ENCODE data around the gene FARP1. TPM values are rescaled to one million over a fixed set of nuclear protein-coding genes. Genes with fewer than 3 reads are reported as not detected.

Gene FARP1
- total and polyA plus RNA-seq, 2 of the 8 experiments (the other 6 are each of a cell fraction or from before 2014, with no cell fraction given) = 24.7 to 104 TPM

DNA sequence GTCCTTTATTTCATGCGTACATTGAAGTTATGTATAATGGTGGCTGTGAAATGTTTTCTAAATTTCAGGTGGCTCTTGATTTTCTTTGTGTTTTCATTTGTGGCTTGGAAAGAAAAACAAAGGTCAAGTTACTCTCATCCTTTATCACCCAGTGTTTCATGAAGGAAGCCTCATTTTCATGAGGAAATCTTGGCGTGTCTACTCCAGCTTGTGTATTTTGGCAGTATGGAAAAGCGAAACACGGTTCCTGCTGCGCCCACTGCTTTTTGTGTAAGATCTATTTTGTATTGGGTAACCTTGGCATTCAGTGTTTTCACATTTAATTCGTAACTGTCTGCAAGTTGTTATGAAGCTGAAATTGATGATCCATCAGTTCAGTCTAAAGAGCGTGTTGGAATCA, 181.2 kb downstream of the FARP1 start:
- WGBS, 2 experiments (ENCODE audit: extremely low coverage in 1 of 2, insufficient coverage in 1 of 2, insufficient read length in 1 of 2, insufficient replicate concordance in 2 of 2, low coverage in 1 of 2, low lambda C conversion rate in 2 of 2, missing lambda C conversion rate in 1 of 2) = 86% methylated on average over 7 of the region's 7 CpGs; no CpG with 5 or more reads in 1 of the 2 experiments
- no peak overlapping the region for H3K14ac ChIP-seq (ENCODE audit: insufficient read length)
- no peak for DNase-seq (ENCODE audit: low read depth in 1 of 2, low spot score in 2 of 2)
- no peak overlapping the region for H3K56ac ChIP-seq (replicated peaks; ENCODE audit: insufficient read length, low read depth, low read length)
- no peak overlapping the region for H3K9ac ChIP-seq (replicated peaks in 1 of 4; ENCODE audit: extremely low read depth in 1 of 4, low read depth in 3 of 4, low read length in 3 of 4)
- no peaks in the 10 kb centered on the region for H3K9me3 ChIP-seq (ENCODE audit: insufficient read depth in 2 of 2, low read depth in 1 of 2, low read length in 1 of 2)
- no peaks in the 10 kb centered on the region for H4K20me1 ChIP-seq (replicated peaks in 1 of 2; ENCODE audit: control insufficient read depth in 1 of 2, insufficient read depth in 2 of 2, low read length in 2 of 2)
- no peaks in the 10 kb centered on the region for H3K23me2 ChIP-seq (ENCODE audit: low read depth, low read length)
- H3K27ac ChIP-seq (ENCODE audit: low read depth, low read length) = no peak overlapping the region
- no peaks in the 10 kb centered on the region for H3K27me3 ChIP-seq (replicated peaks in 1 of 4; ENCODE audit: control insufficient read depth in 3 of 4, extremely low read depth in 1 of 4, insufficient read depth in 3 of 4, low read length in 3 of 4)
- no peak overlapping the region for H2BK120ac ChIP-seq (replicated peaks; ENCODE audit: low read depth, low read length)
- H3K79me2 ChIP-seq (ENCODE audit: control insufficient read depth in 1 of 2, insufficient read depth in 2 of 2, low read length in 2 of 2) = peaks cover 0 to 39% of the 10 kb centered on the region in 2 experiments; a peak in 2 of 4 replicates
- H2BK12ac ChIP-seq (ENCODE audit: low read depth, low read length) = no peak overlapping the region; the same call in 1 of the 2 replicates
- H2AFZ ChIP-seq (ENCODE audit: low read length) = no peak overlapping the region
- H3K4ac ChIP-seq (replicated peaks; ENCODE audit: insufficient read length, low read depth, low read length) = no peak overlapping the region
- no peak overlapping the region for H3K18ac ChIP-seq (ENCODE audit: extremely low read depth, low read length)
- H3K4me3 ChIP-seq (ENCODE audit: extremely low read depth in 1 of 4, insufficient read depth in 2 of 4, low read depth in 3 of 4, low read length in 4 of 4) = no peak overlapping the region
- H3K4me2 ChIP-seq (ENCODE audit: insufficient read depth in 1 of 2, low read depth in 2 of 2, low read length in 2 of 2) = no peak overlapping the region
- no peaks in the 10 kb centered on the region for H3K36me3 ChIP-seq (ENCODE audit: control insufficient read depth in 2 of 4, insufficient read depth in 4 of 4, low read length in 3 of 4)
- H3K79me1 ChIP-seq (ENCODE audit: low read depth, low read length) = no peaks in the 10 kb centered on the region; the same call in 1 of the 2 replicates
- H4K91ac ChIP-seq (replicated peaks; ENCODE audit: insufficient read length, low read length) = no peak overlapping the region
- no peak overlapping the region for H2BK5ac ChIP-seq (ENCODE audit: low read depth, low read length)
- ChIA-PET POLR2A (ENCODE audit: partially characterized antibody) (interaction anchor here (0.9 kb wide), 1 partner anchor 10 kb away, joined by 3 read pairs; no protein-coding TSS in a partner anchor), CTCF (ENCODE audit: partially characterized antibody) (interaction anchor here (1.1 kb wide), 1 partner anchor 12 kb away, joined by 4 read pairs; no protein-coding TSS in a partner anchor)
- H2BK15ac ChIP-seq (ENCODE audit: low read length) = no peak overlapping the region
- no peak overlapping the region for H4K8ac ChIP-seq (ENCODE audit: extremely low read depth, insufficient read depth, low read length)
- H3K23ac ChIP-seq (ENCODE audit: insufficient read length) = no peak overlapping the region
- H2AK5ac ChIP-seq (ENCODE audit: low read depth, low read length) = no peak overlapping the region
- peaks cover 4 to 36% (median 27%) of the 10 kb centered on the region in 4 experiments; a peak in 6 of 7 replicates for H3K4me1 ChIP-seq (replicated peaks in 1 of 4; ENCODE audit: control insufficient read depth in 3 of 4, insufficient read depth in 4 of 4, low read length in 3 of 4)
- no peak overlapping the region for H4K5ac ChIP-seq (ENCODE audit: insufficient read length, low read depth, low read length)
- FAIRE-seq = no peak
- no peak overlapping the region for H2BK20ac ChIP-seq (ENCODE audit: low read length)

Measured in H1 (cell line).